Fibroblast of pulmonary artery (primary cell): Measurements from ENCODE around the gene ZNF276.

ENCODE experiments used
- DNase-seq: peaks from one replicate; pipeline ENCODE4 v3.0.0-alpha.2; 2010; ENCODE audit warnings: low read depth
- H3K4me3 ChIP-seq: replicated peaks from 2 replicates; pipeline ENCODE4 v1.5.1; 2011; ENCODE audit warnings: low read depth, mild to moderate bottlenecking, control low read depth, low read length, moderate library complexity
- CTCF ChIP-seq: IDR thresholded peaks from 2 replicates; pipeline ENCODE4 v1.5.1; 2011; ENCODE audit warnings: mild to moderate bottlenecking, control low read depth, low read length, inconsistent platforms; ENCODE audit errors: missing control alignments

Gene ZNF276

GRCh38 chr16:89710709-89711564 is 10.4 kb upstream of the ZNF276 start:
- DNase-seq, result no peak
- no peak for TF ChIP-seq CTCF
- no peak overlapping the region for H3K4me3 ChIP-seq

GRCh38 chr16:89711601-89712273 is 9.6 kb upstream of the ZNF276 start:
- TF ChIP-seq CTCF, result no peak
- DNase-seq, result peak; percentile 66
- H3K4me3 ChIP-seq, result peak overlapping the region; percentile 63

GRCh38 chr16:89712274-89712781 is 9.0 kb upstream of the ZNF276 start:
- peak; percentile 35 for DNase-seq
- no peak for TF ChIP-seq CTCF
- H3K4me3 ChIP-seq, result peak overlapping the region; percentile 63

- no peak for DNase-seq
- TF ChIP-seq CTCF, result no peak
- no peak overlapping the region for H3K4me3 ChIP-seq
Measured at GRCh38 chr16:89716493-89716892, 4.8 kb upstream of the ZNF276 start.

DNA sequence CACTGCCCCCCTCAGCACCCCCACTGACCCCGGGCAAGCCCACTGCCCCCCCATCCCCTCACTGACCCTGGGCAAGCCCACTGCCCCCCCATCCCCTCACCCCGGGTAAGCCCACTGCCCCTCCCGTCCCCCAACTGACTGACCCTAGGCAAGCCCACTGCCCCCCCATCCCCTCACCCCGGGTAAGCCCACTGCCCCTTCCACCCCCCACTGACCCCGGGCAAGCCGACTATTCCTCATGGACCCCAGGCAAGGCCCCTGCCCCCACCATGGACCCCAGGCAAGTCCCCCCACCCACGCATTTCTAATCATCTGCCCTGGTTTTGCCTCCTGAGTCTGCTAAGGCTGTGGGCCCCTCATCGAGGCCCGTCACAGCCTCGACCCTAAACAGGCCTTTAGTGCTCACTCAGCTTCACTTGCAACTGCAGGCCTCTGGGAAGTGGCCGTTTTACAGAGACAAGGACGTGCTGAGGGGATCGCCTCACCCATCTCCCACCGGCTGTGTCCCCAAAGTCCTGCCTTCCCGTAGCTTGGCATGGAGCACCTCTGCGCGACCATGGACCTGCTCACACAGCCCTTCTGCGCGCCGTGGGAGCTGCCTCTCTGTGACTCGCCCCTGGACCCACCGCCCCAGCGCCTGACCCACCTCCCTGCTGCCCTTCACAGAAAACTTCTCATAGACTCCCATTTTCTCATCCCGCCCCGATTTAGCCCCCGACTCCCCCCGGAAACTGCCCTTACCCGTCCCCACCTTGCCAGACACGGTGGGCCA is 4.2 kb upstream of the ZNF276 start:
- no peak for TF ChIP-seq CTCF
- no peak overlapping the region for H3K4me3 ChIP-seq
- no peak for DNase-seq

GRCh38 chr16:89717688-89718505 is 3.4 kb upstream of the ZNF276 start:
- DNase-seq, result no peak
- no peak for TF ChIP-seq CTCF
- H3K4me3 ChIP-seq, result no peak overlapping the region
